CD4-positive, alpha-beta T cell treated with Interleukin-15 for 4 hours (primary cell): Measurements from ENCODE around the gene TMEM242.

Experiments used
- DNase-seq: peaks from one replicate; pipeline ENCODE4 v3.0.0-alpha.2; 2020; ENCODE audit warnings: low spot score

TMEM242 gene

GRCh38 chr6:157270916-157271315, 52.4 kb downstream of the TMEM242 start:
- DNase-seq: no peak

- DNase-seq: no peak
Observed at GRCh38 chr6:157270308-157270707, 53.0 kb downstream of the TMEM242 start.

- DNase-seq: no peak
Observed at GRCh38 chr6:157269261-157269794, 54.0 kb downstream of the TMEM242 start.

GRCh38 chr6:157268835-157269234, 54.5 kb downstream of the TMEM242 start:
- DNase-seq: no peak

- no peak for DNase-seq
Observed at GRCh38 chr6:157268396-157268795, 54.9 kb downstream of the TMEM242 start.

GRCh38 chr6:157267654-157268053, 55.7 kb downstream of the TMEM242 start:
- no peak for DNase-seq

GRCh38 chr6:157267109-157267611, 56.2 kb downstream of the TMEM242 start:
- no peak for DNase-seq

- DNase-seq: no peak
Observed at GRCh38 chr6:157266274-157267101, 56.8 kb downstream of the TMEM242 start.

GRCh38 chr6:157265635-157266034, 57.7 kb downstream of the TMEM242 start:
- DNase-seq: no peak

GRCh38 chr6:157265186-157265585, 58.1 kb downstream of the TMEM242 start:
- no peak for DNase-seq

GRCh38 chr6:157264701-157265100, 58.6 kb downstream of the TMEM242 start:
- no peak for DNase-seq

- no peak for DNase-seq
Observed at GRCh38 chr6:157263881-157264397, 59.4 kb downstream of the TMEM242 start.

GRCh38 chr6:157263146-157263545, 60.2 kb downstream of the TMEM242 start:
- no peak for DNase-seq

- DNase-seq: no peak
Observed at GRCh38 chr6:157261606-157262005, 61.7 kb downstream of the TMEM242 start.

GRCh38 chr6:157260735-157261410, 62.4 kb downstream of the TMEM242 start:
- no peak for DNase-seq

GRCh38 chr6:157259443-157259842, 63.9 kb downstream of the TMEM242 start:
- DNase-seq: no peak

- peak; percentile 26 for DNase-seq
Observed at GRCh38 chr6:157258878-157259277, 64.4 kb downstream of the TMEM242 start.

- DNase-seq: no peak
Observed at GRCh38 chr6:157255079-157255478, 68.2 kb downstream of the TMEM242 start.

- DNase-seq: no peak
Observed at GRCh38 chr6:157254538-157254937, 68.8 kb downstream of the TMEM242 start.

- no peak for DNase-seq
Observed at GRCh38 chr6:157253699-157254098, 69.6 kb downstream of the TMEM242 start.

- DNase-seq: no peak
Observed at GRCh38 chr6:157253017-157253416, 70.3 kb downstream of the TMEM242 start.

GRCh38 chr6:157251586-157252247, 71.6 kb downstream of the TMEM242 start:
- DNase-seq: no peak
